MV-4-11 (cell line): ENCODE results near the gene A3GALT2.
A peak's percentile ranks its signal among the peaks of the same experiment; 100 is the strongest.

Experiments used
- DNase-seq: peaks from one replicate; lab custom pipeline; 2025; lab: John Stamatoyannopoulos, UW

A3GALT2 gene

GRCh38 chr1:33332357-33332789 is 11.5 kb upstream of the A3GALT2 start:
- DNase-seq: no peak

GRCh38 chr1:33331444-33332356 is 10.8 kb upstream of the A3GALT2 start:
- DNase-seq: no peak

- no peak for DNase-seq
Measured at GRCh38 chr1:33330906-33331305, 10.0 kb upstream of the A3GALT2 start.

- no peak for DNase-seq
Measured at GRCh38 chr1:33330361-33330890, 9.5 kb upstream of the A3GALT2 start.

GRCh38 chr1:33329600-33330305 is 8.9 kb upstream of the A3GALT2 start:
- no peak for DNase-seq

- no peak for DNase-seq
Measured at GRCh38 chr1:33328817-33329216, 7.9 kb upstream of the A3GALT2 start.

- peak; percentile 90 for DNase-seq
Measured at GRCh38 chr1:33327587-33328325, 6.9 kb upstream of the A3GALT2 start.

GRCh38 chr1:33326785-33327184 is 5.9 kb upstream of the A3GALT2 start:
- peak; percentile 85 for DNase-seq

GRCh38 chr1:33324677-33325575 is 4.0 kb upstream of the A3GALT2 start:
- DNase-seq: no peak

GRCh38 chr1:33323663-33324477 is 3.0 kb upstream of the A3GALT2 start:
- no peak for DNase-seq

GRCh38 chr1:33322870-33323585 is 2.1 kb upstream of the A3GALT2 start:
- DNase-seq: no peak

GRCh38 chr1:33322109-33322508 is 1.2 kb upstream of the A3GALT2 start:
- DNase-seq: no peak

GRCh38 chr1:33321178-33321577 is 280 bp upstream of the A3GALT2 start:
- no peak for DNase-seq

GRCh38 chr1:33319949-33320618 is 814 bp downstream of the A3GALT2 start:
- DNase-seq: no peak

- no peak for DNase-seq
Measured at GRCh38 chr1:33319186-33319948, 1.5 kb downstream of the A3GALT2 start.

GRCh38 chr1:33317946-33318345 is 3.0 kb downstream of the A3GALT2 start:
- DNase-seq: no peak

GRCh38 chr1:33317354-33317753 is 3.5 kb downstream of the A3GALT2 start:
- no peak for DNase-seq

GRCh38 chr1:33316601-33317000 is 4.3 kb downstream of the A3GALT2 start:
- no peak for DNase-seq
